Mucosa of descending colon (tissue), 3 donors: ENCODE measurements around the gene CLSTN2. TPM values are rescaled to one million over a fixed set of nuclear protein-coding genes. Genes with fewer than 3 reads are reported as not detected.

Experiments used
- ATAC-seq: fragments of 200-7000 bp; cut with Tn5 transposase; one replicate; pipeline ENCODE4 v1.9.1; 2020; ENCODE audit warnings: mild to moderate bottlenecking, moderate library complexity
- DNase-seq, 3 donors: peaks; one replicate each; pipeline ENCODE4 v3.0.0-alpha.2; 2020
- H3K36me3 ChIP-seq: fragments of 200-600 bp; one replicate; pipeline ENCODE4 v1.8.0; 2021; ENCODE audit warnings: low read depth, mild to moderate bottlenecking
- H3K4me1 ChIP-seq: fragments of 200-600 bp; one replicate; pipeline ENCODE4 v1.8.0; 2021; ENCODE audit warnings: low read depth, mild to moderate bottlenecking
- H3K4me3 ChIP-seq: fragments of 200-600 bp; one replicate; pipeline ENCODE4 v1.8.0; 2021; ENCODE audit warnings: mild to moderate bottlenecking
- H3K9me3 ChIP-seq: fragments of 200-600 bp; one replicate; pipeline ENCODE4 v1.8.0; 2021; ENCODE audit warnings: mild to moderate bottlenecking
- CTCF ChIP-seq: fragments of 200-600 bp; IDR thresholded peaks from one replicate; pipeline ENCODE4 v1.8.0; 2022; ENCODE audit warnings: antibody characterized with exemption, mild to moderate bottlenecking
- intact Hi-C, 2 donors: fragments of 100-400 bp; cut with DNase I in 1 of 2; cut with micrococcal nuclease in 1 of 2; formaldehyde crosslinking; loops; one replicate each; pipeline versions ENCODE4 v1.11.0 to v1.11.1; 2022; cut with DNase I, micrococcal nuclease
- total RNA-seq, 3 donors: library from RNA; stranded (reverse); fragmentation: NEBNext Ultra II Directional in 2 of 3; extraction: Animal tissue kit (Norgen Biotek cat#: 25700) in 2 of 3; gene quantifications; one replicate each; pipeline versions ENCODE4 v1.2.1 to v1.2.4, GENCODE V29; 2021 to 2023
- donor health status: DM: no; HTN: no; CAD: no; lungs with moderate emphysema.
- donor health status: DM: no; HTN: no; CAD: no.
- donor health status: DM: no; HTN: yes; CAD: no.

Gene CLSTN2
- total RNA-seq, 3 donors from 2014 or later = 0.90 to 5.3 (median 2.5) TPM

DNA sequence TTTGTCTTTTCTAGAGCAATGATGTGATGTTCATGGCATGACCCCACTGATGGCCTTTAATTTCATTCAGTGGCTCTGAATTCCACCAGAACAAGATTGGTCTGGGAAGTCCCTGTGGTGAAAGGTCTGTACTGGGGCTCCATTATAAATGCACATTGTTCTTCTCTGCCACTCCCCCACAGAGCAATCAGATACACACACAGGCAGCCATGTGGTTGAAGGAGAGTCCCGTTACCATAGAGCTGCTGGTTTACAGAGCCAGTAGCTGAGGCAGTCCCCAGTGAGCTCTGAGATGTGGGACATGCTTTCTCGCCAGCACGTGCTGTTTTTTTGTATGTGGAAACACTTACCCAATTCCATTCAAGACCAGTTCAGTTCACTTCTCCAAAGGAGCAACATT lies 570.2 kb downstream of the CLSTN2 start:
- Histone ChIP-seq H3K4me1 (no peaks in the 10 kb centered on the region), H3K4me3 (no peak overlapping the region), H3K36me3 (no peaks in the 10 kb centered on the region), H3K9me3 (no peaks in the 10 kb centered on the region)
- no peak for TF ChIP-seq CTCF
- intact Hi-C loops = no loop called here
- no peak for DNase-seq
- ATAC-seq = no peak

DNA sequence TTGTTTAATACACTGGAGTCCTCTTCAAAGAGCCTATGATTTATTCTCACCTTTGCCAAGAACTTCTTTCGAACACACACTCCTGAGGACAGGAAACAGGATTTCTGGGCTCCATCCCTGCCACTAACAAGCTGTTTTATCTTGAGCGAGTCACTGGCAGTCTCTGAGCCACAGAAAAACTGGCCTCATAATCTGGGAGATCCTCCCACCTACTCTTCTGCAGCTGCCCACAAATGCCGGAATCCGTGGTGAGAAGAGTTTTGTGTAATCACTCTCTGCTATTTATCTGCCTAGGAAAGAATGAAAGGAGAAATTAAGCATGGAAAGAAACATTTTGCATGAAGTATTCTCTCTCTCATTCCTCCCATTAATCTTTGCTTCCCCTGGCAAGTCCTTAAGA lies 570.9 kb downstream of the CLSTN2 start:
- ATAC-seq = no peak
- no peak for TF ChIP-seq CTCF
- no peak overlapping the region for H3K4me3 ChIP-seq

GRCh38 chr3:140508550-140508949 lies 573.6 kb downstream of the CLSTN2 start:
- Histone ChIP-seq H3K36me3 (no peaks in the 10 kb centered on the region), H3K4me3 (no peak overlapping the region), H3K9me3 (no peaks in the 10 kb centered on the region), H3K4me1 (no peaks in the 10 kb centered on the region)
- ATAC-seq (no peak), DNase-seq (no peak)
- intact Hi-C loops = no loop called here
- TF ChIP-seq CTCF = no peak

More for the DNA sequence above, 570.9 kb downstream of the CLSTN2 start:
- DNase-seq = no peak
- intact Hi-C loops = no loop called here
- Histone ChIP-seq H3K36me3 (no peaks in the 10 kb centered on the region), H3K9me3 (no peaks in the 10 kb centered on the region), H3K4me1 (no peaks in the 10 kb centered on the region)

- Histone ChIP-seq H3K9me3 (no peaks in the 10 kb centered on the region), H3K36me3 (no peaks in the 10 kb centered on the region), H3K4me1 (no peaks in the 10 kb centered on the region), H3K4me3 (no peak overlapping the region)
- intact Hi-C loops = no loop called here
- no peak for ATAC-seq
- no peak for DNase-seq
- TF ChIP-seq CTCF = no peak
Observed at GRCh38 chr3:140509534-140509933, 574.5 kb downstream of the CLSTN2 start.

- no peak for DNase-seq
- intact Hi-C loops = no loop called here
- ATAC-seq = no peak
Observed at GRCh38 chr3:140510303-140510861, 575.4 kb downstream of the CLSTN2 start.

More at GRCh38 chr3:140510303-140510861, 575.4 kb downstream of the CLSTN2 start:
- Histone ChIP-seq H3K4me3 (no peak overlapping the region), H3K36me3 (no peaks in the 10 kb centered on the region), H3K9me3 (no peaks in the 10 kb centered on the region), H3K4me1 (no peaks in the 10 kb centered on the region)
- no peak for TF ChIP-seq CTCF
